Measurements from ENCODE around the gene SNCB.
"Not testable (repeated sequence)": the region's sequence is repeated elsewhere in the genome, so short reads cannot be mapped to it uniquely, and the experiment has no call there.

The SNCB gene

GRCh38 chr5:176595386-176595943 lies 34.9 kb downstream of the SNCB start:
- DNase-seq (ENCODE audit: low read depth): no peak
- no peak overlapping the region for H3K4me3 ChIP-seq (ENCODE audit: low read depth, low read length)
- TF ChIP-seq MAX (IDR thresholded peaks at IDR 0.05; ENCODE audit: low read depth, low read length) (no peak), MYC (IDR thresholded peaks at IDR 0.05; ENCODE audit: low read depth, low read length) (no peak), CTCF (IDR thresholded peaks at IDR 0.05; ENCODE audit: low read depth, low read length) (no peak), POLR2A (IDR thresholded peaks at IDR 0.05; ENCODE audit: extremely low read depth, insufficient read length) (no peak)

GRCh38 chr5:176594554-176594953 lies 35.8 kb downstream of the SNCB start:
- no peak for TF ChIP-seq MYC (IDR thresholded peaks at IDR 0.05; ENCODE audit: low read depth, low read length)
- no peak for TF ChIP-seq CTCF (IDR thresholded peaks at IDR 0.05; ENCODE audit: low read depth, low read length)
- no peak for TF ChIP-seq POLR2A (IDR thresholded peaks at IDR 0.05; ENCODE audit: extremely low read depth, insufficient read length)
- no peak for TF ChIP-seq MAX (IDR thresholded peaks at IDR 0.05; ENCODE audit: low read depth, low read length)
- H3K4me3 ChIP-seq (ENCODE audit: low read depth, low read length): no peak overlapping the region
- no peak for DNase-seq (ENCODE audit: low read depth)

GRCh38 chr5:176593273-176593869 lies 37.0 kb downstream of the SNCB start:
- TF ChIP-seq POLR2A (IDR thresholded peaks at IDR 0.05; ENCODE audit: extremely low read depth, insufficient read length) (no peak), MAX (IDR thresholded peaks at IDR 0.05; ENCODE audit: low read depth, low read length) (no peak)
- DNase-seq (ENCODE audit: low read depth): no peak
- no peak overlapping the region for H3K4me3 ChIP-seq (ENCODE audit: low read depth, low read length)

- TF ChIP-seq MYC (IDR thresholded peaks at IDR 0.05; ENCODE audit: low read depth, low read length) (no peak), CTCF (IDR thresholded peaks at IDR 0.05; ENCODE audit: low read depth, low read length) (no peak), POLR2A (IDR thresholded peaks at IDR 0.05; ENCODE audit: extremely low read depth, insufficient read length) (no peak), MAX (IDR thresholded peaks at IDR 0.05; ENCODE audit: low read depth, low read length) (no peak)
- H3K4me3 ChIP-seq (ENCODE audit: low read depth, low read length): no peak overlapping the region
- no peak for DNase-seq (ENCODE audit: low read depth)
Measured at GRCh38 chr5:176592573-176592972, 37.8 kb downstream of the SNCB start.

- H3K4me3 ChIP-seq (ENCODE audit: low read depth, low read length); DNase-seq (ENCODE audit: low read depth): not testable (repeated sequence)
Measured at GRCh38 chr5:176591667-176592066, 38.7 kb downstream of the SNCB start.

GRCh38 chr5:176590035-176590717 lies 40.2 kb downstream of the SNCB start:
- no peak for TF ChIP-seq MYC (IDR thresholded peaks at IDR 0.05; ENCODE audit: low read depth, low read length)
- TF ChIP-seq CTCF (IDR thresholded peaks at IDR 0.05; ENCODE audit: low read depth, low read length): no peak
- no peak for TF ChIP-seq MAX (IDR thresholded peaks at IDR 0.05; ENCODE audit: low read depth, low read length)
- TF ChIP-seq POLR2A (IDR thresholded peaks at IDR 0.05; ENCODE audit: extremely low read depth, insufficient read length): no peak
- no peak for DNase-seq (ENCODE audit: low read depth)

More at GRCh38 chr5:176590035-176590717, 40.2 kb downstream of the SNCB start:
- no peak overlapping the region for H3K4me3 ChIP-seq (ENCODE audit: low read depth, low read length)
